Measurements from ENCODE around the gene SLC22A23.

The SLC22A23 gene

DNA sequence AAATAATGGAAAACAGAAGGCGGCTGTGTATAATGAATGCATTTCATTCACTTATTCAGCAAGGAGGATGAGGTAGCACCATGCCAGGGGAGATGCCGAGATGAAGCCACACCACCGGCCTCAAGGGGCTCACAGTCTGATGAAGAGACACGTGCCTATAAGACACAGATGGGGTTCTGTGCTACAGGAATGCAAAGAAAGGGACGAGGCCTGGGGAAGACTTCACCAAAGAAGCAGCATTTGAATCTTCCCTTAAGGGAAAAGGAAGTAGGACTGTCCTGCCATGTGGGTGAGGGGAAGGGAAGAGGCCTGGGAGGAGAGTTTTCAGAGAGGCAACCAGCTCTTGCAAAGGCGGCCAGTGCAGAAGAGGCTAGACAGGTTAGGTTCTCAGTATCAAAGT lies 99.2 kb downstream of the SLC22A23 start:
- Histone ChIP-seq H3K4me3 (ENCODE audit: low read depth in 1 of 2, low read length in 2 of 2) (no peak overlapping the region), H3K9me3 (ENCODE audit: insufficient read depth, low read length, severe bottlenecking) (no peaks in the 10 kb centered on the region), H3K36me3 (ENCODE audit: insufficient read depth, low read length) (no peaks in the 10 kb centered on the region), H3K27ac (ENCODE audit: low read length) (no peak overlapping the region), H3K79me2 (ENCODE audit: insufficient read depth, low read length) (no peaks in the 10 kb centered on the region), H3K9ac (ENCODE audit: low read depth, low read length) (no peak overlapping the region), H3K27me3 (ENCODE audit: insufficient read depth, low read length, poor library complexity) (no peaks in the 10 kb centered on the region), H3K4me1 (ENCODE audit: insufficient read depth, low read length) (peaks cover 18% of the 10 kb centered on the region), H3K4me2 (ENCODE audit: insufficient read depth, low read length) (no peak overlapping the region), H4K20me1 (ENCODE audit: insufficient read depth, low read length) (no peaks in the 10 kb centered on the region), H2AFZ (ENCODE audit: low read depth, low read length) (no peak overlapping the region)
- TF ChIP-seq, protein P1, sequence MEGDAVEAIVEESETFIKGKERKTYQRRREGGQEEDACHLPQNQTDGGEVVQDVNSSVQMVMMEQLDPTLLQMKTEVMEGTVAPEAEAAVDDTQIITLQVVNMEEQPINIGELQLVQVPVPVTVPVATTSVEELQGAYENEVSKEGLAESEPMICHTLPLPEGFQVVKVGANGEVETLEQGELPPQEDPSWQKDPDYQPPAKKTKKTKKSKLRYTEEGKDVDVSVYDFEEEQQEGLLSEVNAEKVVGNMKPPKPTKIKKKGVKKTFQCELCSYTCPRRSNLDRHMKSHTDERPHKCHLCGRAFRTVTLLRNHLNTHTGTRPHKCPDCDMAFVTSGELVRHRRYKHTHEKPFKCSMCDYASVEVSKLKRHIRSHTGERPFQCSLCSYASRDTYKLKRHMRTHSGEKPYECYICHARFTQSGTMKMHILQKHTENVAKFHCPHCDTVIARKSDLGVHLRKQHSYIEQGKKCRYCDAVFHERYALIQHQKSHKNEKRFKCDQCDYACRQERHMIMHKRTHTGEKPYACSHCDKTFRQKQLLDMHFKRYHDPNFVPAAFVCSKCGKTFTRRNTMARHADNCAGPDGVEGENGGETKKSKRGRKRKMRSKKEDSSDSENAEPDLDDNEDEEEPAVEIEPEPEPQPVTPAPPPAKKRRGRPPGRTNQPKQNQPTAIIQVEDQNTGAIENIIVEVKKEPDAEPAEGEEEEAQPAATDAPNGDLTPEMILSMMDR (IDR thresholded peaks at IDR 0.05; ENCODE audit: borderline replicate concordance, extremely low read depth, low read length, poor library complexity, severe bottlenecking): no peak
- TF ChIP-seq EZH2 (IDR thresholded peaks at IDR 0.05; ENCODE audit: borderline replicate concordance, low read depth, low read length, severe bottlenecking): no peak
- ATAC-seq (ENCODE audit: insufficient read depth, low read depth): no peak
- no peak for DNase-seq

DNA sequence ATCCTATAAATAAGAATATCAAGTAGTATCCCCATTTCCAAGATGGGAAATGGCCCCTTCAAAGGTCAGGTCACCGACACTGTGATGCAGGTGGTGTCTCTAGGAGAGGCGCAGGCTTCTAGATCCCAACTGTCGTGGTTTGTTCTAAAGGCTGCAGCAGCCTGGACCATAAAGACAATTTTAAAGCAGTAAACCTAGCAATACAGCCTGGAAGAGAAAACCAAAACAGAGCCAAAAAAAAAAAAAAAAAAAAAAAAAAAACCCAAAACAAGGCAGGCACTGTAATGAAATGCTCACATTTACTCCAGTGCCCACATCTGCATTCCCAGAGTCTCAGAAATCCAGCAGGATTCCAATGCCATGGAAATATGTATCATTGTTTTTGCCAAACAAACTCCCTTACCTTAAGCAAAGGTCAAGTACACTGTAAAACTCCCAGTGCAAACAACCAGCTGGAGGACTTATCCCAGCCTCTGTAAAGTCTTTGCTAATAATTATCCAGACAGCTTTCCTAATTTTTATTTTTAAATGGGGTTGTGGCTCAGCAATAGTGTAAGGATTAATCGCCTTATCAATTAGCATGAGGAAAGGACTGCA lies 99.9 kb downstream of the SLC22A23 start:
- ATAC-seq (ENCODE audit: insufficient read depth, low read depth): no peak
- Histone ChIP-seq H3K4me3 (ENCODE audit: low read depth in 1 of 2, low read length in 2 of 2) (peak overlapping the region in 1 of 2 experiments; percentile 61; a peak in 2 of 4 replicates), H3K9ac (ENCODE audit: low read depth, low read length) (peak overlapping the region; percentile 57), H3K4me1 (ENCODE audit: insufficient read depth, low read length) (peaks cover 18% of the 10 kb centered on the region), H4K20me1 (ENCODE audit: insufficient read depth, low read length) (no peaks in the 10 kb centered on the region), H2AFZ (ENCODE audit: low read depth, low read length) (peak overlapping the region; percentile 86), H3K27ac (ENCODE audit: low read length) (peak overlapping the region; percentile 51), H3K79me2 (ENCODE audit: insufficient read depth, low read length) (no peaks in the 10 kb centered on the region), H3K36me3 (ENCODE audit: insufficient read depth, low read length) (no peaks in the 10 kb centered on the region), H3K4me2 (ENCODE audit: insufficient read depth, low read length) (peak overlapping the region; percentile 94), H3K9me3 (ENCODE audit: insufficient read depth, low read length, severe bottlenecking) (no peaks in the 10 kb centered on the region), H3K27me3 (ENCODE audit: insufficient read depth, low read length, poor library complexity) (no peaks in the 10 kb centered on the region)
- DNase-seq: no peak
- TF ChIP-seq, protein P1 (IDR thresholded peaks at IDR 0.05; ENCODE audit: borderline replicate concordance, extremely low read depth, low read length, poor library complexity, severe bottlenecking): no peak
- TF ChIP-seq EZH2 (IDR thresholded peaks at IDR 0.05; ENCODE audit: borderline replicate concordance, low read depth, low read length, severe bottlenecking): no peak

DNA sequence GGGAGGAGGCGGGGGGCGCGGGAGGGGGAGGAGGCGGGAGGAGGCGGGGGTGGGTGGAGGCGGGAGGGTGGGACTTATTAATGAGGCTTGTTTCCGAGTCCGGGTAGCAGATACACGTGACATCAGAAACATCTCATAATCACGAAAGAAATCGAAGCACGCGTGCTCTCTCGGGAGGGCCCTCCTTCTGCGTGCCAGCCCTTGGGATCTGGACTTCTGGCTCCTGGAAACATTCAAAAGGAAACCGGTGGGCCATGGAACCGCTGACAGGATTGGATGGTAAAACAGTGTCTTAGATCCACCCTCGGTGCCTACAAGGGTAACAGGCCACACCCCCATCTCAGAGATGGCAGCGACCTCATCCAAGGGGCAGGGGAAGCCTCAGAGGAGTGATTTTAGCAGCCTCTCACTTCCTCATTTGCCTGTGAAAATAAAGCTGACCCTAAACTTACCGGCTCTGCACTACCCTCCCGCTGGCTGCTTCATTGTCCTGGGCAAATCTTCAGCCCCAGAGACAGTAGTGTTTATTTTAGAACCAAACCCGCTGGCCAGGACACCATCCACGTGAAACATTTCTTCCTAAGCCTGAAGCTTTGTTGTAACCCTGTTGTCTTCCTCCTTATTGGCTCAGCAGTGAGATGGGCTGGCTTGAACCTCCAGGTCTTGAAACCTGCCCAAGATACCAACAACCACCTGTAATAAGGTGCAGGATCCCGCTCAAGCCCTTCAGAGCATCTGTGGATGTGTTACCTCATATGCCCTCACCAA lies 100.6 kb downstream of the SLC22A23 start:
- peak overlapping the region; percentile 94 for H3K4me2 ChIP-seq (ENCODE audit: insufficient read depth, low read length)
- H3K9ac ChIP-seq (ENCODE audit: low read depth, low read length): peak overlapping the region; percentile 57
- H4K20me1 ChIP-seq (ENCODE audit: insufficient read depth, low read length): no peaks in the 10 kb centered on the region
- no peaks in the 10 kb centered on the region for H3K9me3 ChIP-seq (ENCODE audit: insufficient read depth, low read length, severe bottlenecking)
- H3K36me3 ChIP-seq (ENCODE audit: insufficient read depth, low read length): no peaks in the 10 kb centered on the region
- H3K4me1 ChIP-seq (ENCODE audit: insufficient read depth, low read length): peaks cover 18% of the 10 kb centered on the region
- peak overlapping the region; percentile 51 for H3K27ac ChIP-seq (ENCODE audit: low read length)
- H3K27me3 ChIP-seq (ENCODE audit: insufficient read depth, low read length, poor library complexity): no peaks in the 10 kb centered on the region
- H3K79me2 ChIP-seq (ENCODE audit: insufficient read depth, low read length): no peaks in the 10 kb centered on the region
- DNase-seq (peak; percentile 67), ATAC-seq (ENCODE audit: insufficient read depth, low read depth) (peak; percentile 95)
- peak overlapping the region; percentile 86 for H2AFZ ChIP-seq (ENCODE audit: low read depth, low read length)
- TF ChIP-seq, protein P1 (IDR thresholded peaks at IDR 0.05; ENCODE audit: borderline replicate concordance, extremely low read depth, low read length, poor library complexity, severe bottlenecking): no peak
- TF ChIP-seq EZH2 (IDR thresholded peaks at IDR 0.05; ENCODE audit: borderline replicate concordance, low read depth, low read length, severe bottlenecking): no peak
- peak overlapping the region; percentile 13 to 61; a peak in 3 of 4 replicates for H3K4me3 ChIP-seq (ENCODE audit: low read depth in 1 of 2, low read length in 2 of 2)

All from DND-41 (cell line).